HG03469 (cell line): Measurements from ENCODE around the gene REPS2.

Experiments
- ATAC-seq: cut with Tn5 transposase; IDR thresholded peaks from one replicate; pipeline ENCODE4 v1.9.1; 2021; ENCODE audit warnings: mild to moderate bottlenecking, moderate library complexity, moderate number of reproducible peaks; ENCODE audit not compliant: unreplicated experiment

The REPS2 gene

DNA sequence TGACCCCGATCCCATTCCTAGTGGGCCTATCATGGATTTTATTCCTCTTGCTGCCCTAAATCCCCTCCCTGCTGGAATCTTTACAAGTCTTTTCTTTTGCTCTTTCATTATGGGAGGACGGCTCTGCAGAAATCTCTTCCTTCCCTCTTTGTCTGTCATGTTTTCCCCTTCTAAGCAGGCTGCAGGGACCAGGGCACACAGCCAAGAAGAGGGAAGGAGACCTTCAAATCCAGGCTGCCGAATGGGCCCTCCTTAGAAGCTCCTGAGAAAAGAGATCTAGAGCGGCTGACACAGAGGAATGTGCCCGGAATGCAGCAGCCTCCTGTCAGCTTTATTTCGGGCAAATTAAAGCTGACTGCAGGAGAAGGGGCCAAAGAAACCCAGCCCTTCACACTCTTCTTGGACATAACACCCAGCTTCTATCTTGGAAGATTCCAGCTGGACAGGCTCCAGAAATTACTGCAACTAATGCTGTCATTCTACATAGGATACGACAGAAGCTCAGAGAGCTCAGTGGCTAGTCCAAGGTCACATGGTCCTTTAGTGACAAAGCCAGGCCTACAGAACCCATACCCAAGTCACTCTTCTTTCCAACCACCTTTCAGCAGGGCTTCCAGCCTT, 240.8 kb downstream of the REPS2 start:
- no peak for ATAC-seq

DNA sequence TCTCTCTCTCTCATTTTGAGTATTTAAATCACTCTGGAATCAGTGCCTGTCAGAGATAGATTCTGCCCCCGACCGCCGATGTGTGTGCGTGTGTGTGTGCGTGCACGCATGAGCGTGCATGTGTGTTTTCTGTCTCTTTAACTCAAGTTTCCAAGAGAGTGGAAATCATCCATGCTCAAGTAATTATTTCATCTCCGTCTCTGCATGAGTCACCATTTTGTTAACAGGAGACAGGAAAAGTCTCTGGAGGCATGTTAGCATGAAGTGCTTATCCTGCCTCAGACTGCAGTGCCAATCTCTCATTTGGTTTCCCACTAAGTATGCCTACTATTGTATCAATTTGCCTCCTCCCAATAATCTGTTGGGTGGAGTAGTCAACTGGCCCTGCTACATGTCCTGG, 245.6 kb downstream of the REPS2 start:
- ATAC-seq, result no peak
